ENCODE results near the gene PDE9A. TPM values are rescaled to one million over a fixed set of nuclear protein-coding genes. Genes with fewer than 3 reads are reported as not detected.

Gene PDE9A
- total and polyA plus RNA-seq, 2 donors (not counting 3 experiments of a cell fraction or from before 2014, with no cell fraction given): 0.28 to 2.2 TPM

DNA sequence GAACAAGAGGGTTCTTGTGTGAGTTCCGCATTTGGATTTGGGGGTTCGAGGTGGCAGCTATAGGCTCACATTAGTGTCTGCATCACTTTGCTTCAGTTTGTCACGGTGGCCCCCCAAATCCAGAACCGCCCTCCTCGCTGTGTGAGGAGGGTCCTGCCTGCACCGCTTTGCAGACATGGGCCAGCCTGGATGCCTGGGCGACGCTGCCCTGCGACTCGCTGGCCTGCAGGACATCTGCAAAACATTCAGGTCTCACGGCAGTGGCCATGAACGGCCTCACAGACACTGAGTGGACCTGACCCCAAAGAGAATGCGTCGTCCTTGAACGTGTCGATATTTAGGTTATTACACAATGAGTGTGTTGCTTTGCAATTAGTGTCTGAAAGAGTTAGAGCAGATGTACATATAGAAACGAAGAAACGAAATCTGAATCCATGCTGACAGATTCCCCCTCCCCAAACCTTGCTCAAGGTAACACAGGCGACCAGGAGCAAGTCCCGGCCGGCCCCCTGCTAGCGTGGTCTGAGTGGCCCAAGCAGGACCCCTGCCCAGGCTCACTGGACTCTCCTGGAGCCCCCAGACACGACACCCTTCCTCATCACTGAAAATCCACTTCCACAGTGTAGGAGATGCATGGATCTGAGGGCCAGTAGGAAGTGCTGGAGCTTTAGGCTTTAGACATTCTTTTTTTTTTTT is 20.4 kb downstream of the PDE9A start:
- no TSS peak for BruUV-seq (replicated peaks)
- no peak for TF ChIP-seq JUN (IDR thresholded peaks at IDR 0.05; ENCODE audit: borderline replicate concordance, insufficient read depth, insufficient read length, low read depth)
- no peak for TF ChIP-seq FOS (IDR thresholded peaks at IDR 0.05; ENCODE audit: borderline replicate concordance, insufficient read depth, low read length)
- TF ChIP-seq, protein P1, sequence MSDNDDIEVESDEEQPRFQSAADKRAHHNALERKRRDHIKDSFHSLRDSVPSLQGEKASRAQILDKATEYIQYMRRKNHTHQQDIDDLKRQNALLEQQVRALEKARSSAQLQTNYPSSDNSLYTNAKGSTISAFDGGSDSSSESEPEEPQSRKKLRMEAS (IDR thresholded peaks at IDR 0.05; ENCODE audit: insufficient read depth, insufficient read length): no peak
- TF ChIP-seq, protein P2, sequence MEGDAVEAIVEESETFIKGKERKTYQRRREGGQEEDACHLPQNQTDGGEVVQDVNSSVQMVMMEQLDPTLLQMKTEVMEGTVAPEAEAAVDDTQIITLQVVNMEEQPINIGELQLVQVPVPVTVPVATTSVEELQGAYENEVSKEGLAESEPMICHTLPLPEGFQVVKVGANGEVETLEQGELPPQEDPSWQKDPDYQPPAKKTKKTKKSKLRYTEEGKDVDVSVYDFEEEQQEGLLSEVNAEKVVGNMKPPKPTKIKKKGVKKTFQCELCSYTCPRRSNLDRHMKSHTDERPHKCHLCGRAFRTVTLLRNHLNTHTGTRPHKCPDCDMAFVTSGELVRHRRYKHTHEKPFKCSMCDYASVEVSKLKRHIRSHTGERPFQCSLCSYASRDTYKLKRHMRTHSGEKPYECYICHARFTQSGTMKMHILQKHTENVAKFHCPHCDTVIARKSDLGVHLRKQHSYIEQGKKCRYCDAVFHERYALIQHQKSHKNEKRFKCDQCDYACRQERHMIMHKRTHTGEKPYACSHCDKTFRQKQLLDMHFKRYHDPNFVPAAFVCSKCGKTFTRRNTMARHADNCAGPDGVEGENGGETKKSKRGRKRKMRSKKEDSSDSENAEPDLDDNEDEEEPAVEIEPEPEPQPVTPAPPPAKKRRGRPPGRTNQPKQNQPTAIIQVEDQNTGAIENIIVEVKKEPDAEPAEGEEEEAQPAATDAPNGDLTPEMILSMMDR (IDR thresholded peaks at IDR 0.05; ENCODE audit: extremely low read depth in 1 of 2, insufficient read depth in 1 of 2, low read depth in 1 of 2, low read length in 2 of 2): no peak
- no peak for TF ChIP-seq GATA2 (IDR thresholded peaks at IDR 0.05; ENCODE audit: insufficient read depth, insufficient read length, low read depth, low read length)
- no peak for TF ChIP-seq POLR2AphosphoS5 (IDR thresholded peaks at IDR 0.05; ENCODE audit: insufficient read depth, low read depth, low read length)
- no peak for TF ChIP-seq POLR2A (IDR thresholded peaks at IDR 0.05; ENCODE audit: low read depth, low read length)
- no peak for TF ChIP-seq MYC (IDR thresholded peaks at IDR 0.05; ENCODE audit: low read depth, low read length)
- no peak for TF ChIP-seq EZH2 (IDR thresholded peaks at IDR 0.05; ENCODE audit: borderline replicate concordance, low read depth, low read length, severe bottlenecking)
- no peaks in the 10 kb centered on the region for H3K9me1 ChIP-seq (replicated peaks; ENCODE audit: control insufficient read depth, extremely low read depth, insufficient read depth, low read length)
- FAIRE-seq (no peak), DNase-seq (ENCODE audit: low read depth, low spot score) (no peak)
- H3K9me3 ChIP-seq (replicated peaks; ENCODE audit: control insufficient read depth, insufficient read depth, low read length): no peaks in the 10 kb centered on the region
- H3K27ac ChIP-seq (ENCODE audit: insufficient read depth, low read depth, low read length): no peak overlapping the region
- CTCF ChIA-PET: no interaction called here
- H3K4me3 ChIP-seq (replicated peaks in 1 of 3; ENCODE audit: insufficient read depth in 1 of 3, low read depth in 1 of 3, low read length in 3 of 3): no peak overlapping the region
- dilution Hi-C loops (cut with MboI; ENCODE audit: extremely low pct_ligation_motif_present, low sequenced_read_pairs) (no loop called here), intact Hi-C loops (cut with micrococcal nuclease) (no loop called here)
- no peak overlapping the region for H2AFZ ChIP-seq (ENCODE audit: low read depth, low read length)
- POLR2A ChIA-PET: no interaction called here
- no peaks in the 10 kb centered on the region for H4K20me1 ChIP-seq (replicated peaks; ENCODE audit: control insufficient read depth, extremely low read depth, insufficient read depth, low read length)
- H3K27me3 ChIP-seq (ENCODE audit: control insufficient read depth in 2 of 2, insufficient read depth in 2 of 2, low read length in 2 of 2): peaks cover 0 to 9% of the 10 kb centered on the region in 2 experiments
- H3K36me3 ChIP-seq (ENCODE audit: control insufficient read depth in 2 of 2, extremely low read depth in 1 of 2, insufficient read depth in 2 of 2, low read length in 2 of 2): no peaks in the 10 kb centered on the region
- no peak overlapping the region for H3K9ac ChIP-seq (replicated peaks; ENCODE audit: extremely low read depth, insufficient read depth, low read length)
- peaks cover 10% of the 10 kb centered on the region for H3K4me1 ChIP-seq (ENCODE audit: control insufficient read depth, extremely low read depth, insufficient read depth, low read length)
- H3K79me2 ChIP-seq (ENCODE audit: control insufficient read depth, insufficient read depth, low read length): no peaks in the 10 kb centered on the region
- no peak overlapping the region for H3K4me2 ChIP-seq (ENCODE audit: insufficient read depth, low read length)
